NB4 (cell line): ENCODE measurements around the gene SFXN5.
"Not testable (repeated sequence)": the region's sequence is repeated elsewhere in the genome, so short reads cannot be mapped to it uniquely, and the experiment has no call there.

Source experiments
- DNase-seq: peaks from one replicate; pipeline ENCODE4 v3.0.0; 2010; ENCODE audit warnings: low read depth
- H3K4me3 ChIP-seq: one replicate; pipeline ENCODE4 v1.5.1; 2011; ENCODE audit warnings: mild to moderate bottlenecking, low read depth, low read length, moderate library complexity
- CTCF ChIP-seq: IDR thresholded peaks from one replicate; pipeline ENCODE4 v1.5.1; 2012; ENCODE audit warnings: low read depth, low read length
- MAX ChIP-seq: IDR thresholded peaks from 2 replicates; pipeline ENCODE4 v1.6.1; 2011; ENCODE audit warnings: low read depth, low read length
- MYC ChIP-seq: IDR thresholded peaks from 2 replicates; pipeline ENCODE4 v1.6.1; 2011; ENCODE audit warnings: low read depth, low read length
- POLR2A ChIP-seq: IDR thresholded peaks from 2 replicates; pipeline ENCODE4 v1.6.1; 2011; ENCODE audit warnings: mild to moderate bottlenecking; ENCODE audit not compliant: insufficient read length; ENCODE audit errors: extremely low read depth

Gene SFXN5

GRCh38 chr2:73071360-73072128, at the start of gene SFXN5:
Gene SFXN5 (minus strand): TSS chr2:73071712. CDS start chr2:73071705, 7 bp downstream.
- H3K4me3 ChIP-seq, result peak within 1 kb of the TSS; percentile 75
- DNase-seq, result peak; percentile 98
- TF ChIP-seq MAX (no peak), POLR2A (peak; percentile 39), MYC (peak; percentile 53; the same call in 1 of the 2 replicates), CTCF (no peak)

GRCh38 chr2:73119611-73120239, 48.2 kb upstream of the SFXN5 start:
- DNase-seq, H3K4me3 ChIP-seq: not testable (repeated sequence)

GRCh38 chr2:73117441-73117840, 45.9 kb upstream of the SFXN5 start:
- no peak for TF ChIP-seq MYC
- TF ChIP-seq CTCF, result no peak
- no peak for TF ChIP-seq POLR2A
- TF ChIP-seq MAX, result no peak
- H3K4me3 ChIP-seq, result no peak overlapping the region
- no peak for DNase-seq

GRCh38 chr2:73116182-73116960, 44.9 kb upstream of the SFXN5 start:
- no peak overlapping the region for H3K4me3 ChIP-seq
- TF ChIP-seq MYC (no peak), POLR2A (no peak)
- no peak for DNase-seq

GRCh38 chr2:73114273-73114867, 42.9 kb upstream of the SFXN5 start:
- TF ChIP-seq POLR2A (no peak), CTCF (no peak), MAX (no peak)
- no peak overlapping the region for H3K4me3 ChIP-seq
- DNase-seq, result no peak

GRCh38 chr2:73112913-73113854, 41.7 kb upstream of the SFXN5 start, which contains the start of gene RAB11FIP5:
Gene RAB11FIP5 (minus strand): TSS chr2:73112948. CDS start chr2:73112777, 171 bp downstream.
- H3K4me3 ChIP-seq, result peak within 1 kb of the TSS; percentile 42
- DNase-seq, result peak; percentile 67
- no peak for TF ChIP-seq CTCF
